HepG2 (cell line): ENCODE data around the gene PTPRF. TPM values are rescaled to one million over a fixed set of nuclear protein-coding genes. Genes with fewer than 3 reads are reported as not detected.
A peak's percentile ranks its signal among the peaks of the same experiment; 100 is the strongest.

Experiments
- ATAC-seq: fragments of 200-7000 bp; cut with Tn5 transposase; 3 replicates; pipeline ENCODE4 v1.9.1; 2020; ENCODE audit warnings: mild to moderate bottlenecking, moderate library complexity
- BruUV-seq: library from RNA; stranded (reverse); fragments of 400-500 nt; replicated peaks from 2 replicates; lab custom pipeline; 2021; lab: Mats Ljungman, UMichigan
- CTCF ChIA-PET: fragments of 300-600 bp; formaldehyde crosslinking; extraction: SDS; loops from one replicate; lab custom pipeline; 2021; ENCODE audit warnings: low total read pairs, inconsistent platforms, low intra/inter-chr PET ratio; lab: Yijun Ruan, JAX
- POLR2A ChIA-PET: fragments of 350-600 bp; sonication (Branson Sonifier 250); formaldehyde crosslinking; loops from one replicate; lab custom pipeline; 2020; ENCODE audit warnings: antibody characterized with exemption, inconsistent platforms; lab: Yijun Ruan, JAX
- DNase-seq: peaks from one replicate; pipeline ENCODE4 v3.0.0-alpha.2; 2015; ENCODE audit warnings: low spot score
- FAIRE-seq: peaks from 3 replicates; lab custom pipeline; 2011; peaks lifted over from hg19 to GRCh38; lab: Jason Lieb, UNC
- H2AFZ ChIP-seq: one replicate; pipeline ENCODE4 v1.6.1; 2011; ENCODE audit warnings: low read length, inconsistent platforms
- H3K27ac ChIP-seq: fragments of 300-600 bp; 3 replicates; pipeline ENCODE4 v1.8.0; 2011; ENCODE audit warnings: mixed run types, mild to moderate bottlenecking, mixed read lengths, low read length, inconsistent platforms; ENCODE audit not compliant: insufficient read depth; ENCODE audit errors: extremely low read length
- H3K27me3 ChIP-seq, 2 experiments: fragments of 200-600 bp in 1 of 2; 2 replicates in 1 of 2; 3 replicates in 1 of 2; pipeline versions ENCODE4 v1.6.0 to v1.8.0; 2011; ENCODE audit warnings: low read length in 2 of 2, mild to moderate bottlenecking in 2 of 2, moderate library complexity in 2 of 2, inconsistent platforms in 1 of 2; ENCODE audit not compliant: insufficient read depth in 2 of 2, control insufficient read depth in 1 of 2
- H3K36me3 ChIP-seq, 2 experiments: fragments of 200-600 bp in 1 of 2; replicated peaks in 1 of 2; 2 replicates in 1 of 2; 3 replicates in 1 of 2; pipeline versions ENCODE4 v1.5.1 to v1.8.0; 2011; ENCODE audit warnings: low read length in 2 of 2, inconsistent platforms in 1 of 2; ENCODE audit not compliant: insufficient read depth in 2 of 2, control insufficient read depth in 1 of 2
- H3K4me1 ChIP-seq: 2 replicates; pipeline ENCODE4 v1.5.1; 2012; ENCODE audit warnings: low read length, inconsistent platforms; ENCODE audit not compliant: insufficient read depth
- H3K4me2 ChIP-seq: 2 replicates; pipeline ENCODE4 v1.6.0; 2011; ENCODE audit warnings: low read depth, low read length, inconsistent platforms
- H3K4me3 ChIP-seq, 3 experiments: fragments of 200-600 bp in 1 of 3; sonication (generic), shearing (Covaris generic) in 1 of 3; replicated peaks in 1 of 3; 2 replicates each; pipeline ENCODE4 v1.5.1; 2011 to 2016; ENCODE audit warnings: low read length in 3 of 3, inconsistent platforms in 2 of 3, low read depth in 2 of 3, mild to moderate bottlenecking in 2 of 3, control low read depth in 1 of 3, mixed read lengths in 1 of 3; ENCODE audit not compliant: insufficient read depth in 1 of 3
- H3K79me2 ChIP-seq: one replicate; pipeline ENCODE4 v1.6.1; 2011; ENCODE audit warnings: low read length, inconsistent platforms; ENCODE audit not compliant: insufficient read depth
- H3K9ac ChIP-seq: 2 replicates; pipeline ENCODE4 v1.6.0; 2011; ENCODE audit warnings: mild to moderate bottlenecking, low read depth, low read length, inconsistent platforms; ENCODE audit not compliant: insufficient read depth
- H3K9me3 ChIP-seq: 2 replicates; pipeline ENCODE4 v1.5.1; 2012; ENCODE audit warnings: mild to moderate bottlenecking, low read length
- H4K20me1 ChIP-seq: 2 replicates; pipeline ENCODE4 v1.6.0; 2011; ENCODE audit warnings: inconsistent platforms, mild to moderate bottlenecking, low read length, moderate library complexity; ENCODE audit not compliant: insufficient read depth
- AKAP8 ChIP-seq: sonication (generic); formaldehyde crosslinking; IDR thresholded peaks from 2 replicates; pipeline ENCODE4 v1.5.1; 2020; ENCODE audit warnings: mild to moderate bottlenecking, missing genetic modification reagents
- ATF7 ChIP-seq, 2 experiments: fragments of 450-650 bp in 1 of 2; sonication (generic) in 1 of 2; formaldehyde crosslinking in 1 of 2; IDR thresholded peaks; 2 replicates each; pipeline versions ENCODE4 v1.4.0 to v1.6.1; 2016 to 2020; ENCODE audit warnings: antibody characterized with exemption in 1 of 2, mild to moderate bottlenecking in 1 of 2, missing genetic modification reagents in 1 of 2
- CCAR2 ChIP-seq: fragments of 200-400 bp; formaldehyde crosslinking; optimal IDR thresholded peaks from 2 replicates; pipeline ENCODE3; 2018; ENCODE audit warnings: low read depth, mild to moderate bottlenecking, low read length, moderate library complexity
- HNF1B ChIP-seq: sonication (generic); formaldehyde crosslinking; IDR thresholded peaks from 2 replicates; pipeline ENCODE4 v1.5.1; 2020; ENCODE audit warnings: mild to moderate bottlenecking, moderate library complexity, missing genetic modification reagents
- HNF4G ChIP-seq, 2 experiments: sonication (generic) in 1 of 2; formaldehyde crosslinking in 1 of 2; IDR thresholded peaks; 2 replicates each; pipeline versions ENCODE4 v1.4.0 to v1.6.1; 2011 to 2020; ENCODE audit warnings: borderline replicate concordance in 2 of 2, low read depth in 2 of 2, mild to moderate bottlenecking in 2 of 2, low read length in 1 of 2, missing genetic modification reagents in 1 of 2, moderate library complexity in 1 of 2
- IRF1 ChIP-seq: sonication (generic); formaldehyde crosslinking; IDR thresholded peaks from 2 replicates; pipeline ENCODE4 v1.4.0; 2020; ENCODE audit warnings: low read depth, mild to moderate bottlenecking, missing genetic modification reagents
- KDM5B ChIP-seq: sonication (generic); formaldehyde crosslinking; IDR thresholded peaks from 2 replicates; pipeline ENCODE4 v1.4.0; 2020; ENCODE audit warnings: missing genetic modification reagents, mild to moderate bottlenecking, borderline replicate concordance
- THYN1 ChIP-seq: sonication (generic); formaldehyde crosslinking; IDR thresholded peaks from 2 replicates; pipeline ENCODE4 v1.8.1; 2023; ENCODE audit warnings: low read depth, mild to moderate bottlenecking, moderate library complexity, missing genetic modification reagents, borderline replicate concordance
- ZNF777 ChIP-seq: sonication (generic); formaldehyde crosslinking; IDR thresholded peaks from 2 replicates; pipeline ENCODE4 v1.4.0; 2020; ENCODE audit warnings: missing genetic modification reagents
- WGBS: methylation state at CpG from one replicate; pipeline ENCODE4 v1.1.6; 2017; ENCODE audit warnings: low lambda C conversion rate; 5-methylcytosine and 5-hydroxymethylcytosine counted together
- in situ Hi-C: cut with HindIII; loops from 2 replicates; pipeline ENCODE4 v1.10.0; 2017; ENCODE audit warnings: low pct_unique_long_range_greater_than_20kb; ENCODE audit not compliant: extremely low pct_ligation_motif_present
- intact Hi-C: fragments of 100-400 bp; cut with micrococcal nuclease; formaldehyde crosslinking; loops from one replicate; pipeline ENCODE4 v1.10.0; 2022; ENCODE audit not compliant: unreplicated experiment
- polyA plus RNA-seq, 8 experiments: library from polyadenylated mRNA; depleted of rRNA in 3 of 8; stranded (reverse) in 7 of 8; unstranded in 1 of 8; fragments of >200 nt; fragmentation: Illumina TruSeq in 4 of 8; extraction: Trizol in 4 of 8; gene quantifications; 2 replicates each; pipeline versions ENCODE4 v1.2.1 to v1.2.3, GENCODE V29; 2011 to 2016; ENCODE audit warnings: low read depth in 4 of 8, missing spikeins in 1 of 8, mixed read lengths in 1 of 8; ENCODE audit not compliant: insufficient read depth in 1 of 8
- total RNA-seq, 5 experiments: library from RNA; depleted of rRNA; stranded (reverse); fragments of >200 nt; fragmentation: Illumina TruSeq; extraction: Trizol; gene quantifications; 2 replicates each; pipeline ENCODE4 v1.2.3, GENCODE V29; 2016; ENCODE audit warnings: low read depth in 1 of 5
- TF ChIP-seq, protein P1 (sequence below): IDR thresholded peaks from 2 replicates; pipeline ENCODE4 v1.6.1; 2012; ENCODE audit warnings: low read length, improper control_type of control experiment
- TF ChIP-seq, protein P2 (sequence below): sonication (generic); formaldehyde crosslinking; IDR thresholded peaks from 2 replicates; pipeline ENCODE4 v1.9.0; 2021; ENCODE audit warnings: missing genetic modification reagents, mild to moderate bottlenecking, borderline replicate concordance

Gene PTPRF
- total and polyA plus RNA-seq, 2 of the 13 experiments (the other 11 are each of a cell fraction or from before 2014, with no cell fraction given) = 55.9 to 167 TPM

GRCh38 chr1:43532716-43533115 is 2.0 kb downstream of the PTPRF start:
- Histone ChIP-seq H4K20me1 (peaks cover 36% of the 10 kb centered on the region), H3K27me3 (no peaks in the 10 kb centered on the region), H3K36me3 (peaks cover 2 to 8% of the 10 kb centered on the region in 2 experiments; a peak in 1 of 5 replicates), H2AFZ (no peak overlapping the region), H3K9me3 (no peaks in the 10 kb centered on the region), H3K9ac (peak overlapping the region; percentile 85), H3K27ac (no peak overlapping the region), H3K79me2 (peaks cover 63% of the 10 kb centered on the region), H3K4me1 (peaks cover 72% of the 10 kb centered on the region), H3K4me3 (peak overlapping the region; percentile 27 to 86 (median 64); a peak in 3 of 6 replicates), H3K4me2 (peak overlapping the region; percentile 91)
- no peak for DNase-seq
- intact Hi-C loops = loop anchor here (5.0 kb wide), 1 partner anchor 120 kb away; the partner anchor contains the start of gene KDM4A
- no peak for ATAC-seq
- ChIA-PET CTCF (no interaction called here), POLR2A (interaction anchor here (1.5 to 8.6 kb wide), 3 partner anchors 10 to 118 kb away, joined by 6 to 87 read pairs (median 22); partner anchors contain the start of gene KDM4A)
- in situ Hi-C loops = no loop called here
- BruUV-seq = no TSS peak
- no peak for FAIRE-seq
- WGBS = 79% methylated on average over 5 of the region's 5 CpGs
- TF ChIP-seq HNF1B (CRISPR knock-in tag) = no peak
- no peak for TF ChIP-seq ZNF777 (CRISPR knock-in tag)
- TF ChIP-seq AKAP8 (CRISPR knock-in tag) = no peak
- no peak for TF ChIP-seq KDM5B (CRISPR knock-in tag)
- no peak for TF ChIP-seq IRF1 (CRISPR knock-in tag)
- no peak for TF ChIP-seq THYN1
- no peak for TF ChIP-seq ATF7 (IDR thresholded peaks at IDR 0.05)
- no peak for TF ChIP-seq ATF7 (CRISPR knock-in tag; IDR thresholded peaks at IDR 0.05)
- TF ChIP-seq, protein P1, sequence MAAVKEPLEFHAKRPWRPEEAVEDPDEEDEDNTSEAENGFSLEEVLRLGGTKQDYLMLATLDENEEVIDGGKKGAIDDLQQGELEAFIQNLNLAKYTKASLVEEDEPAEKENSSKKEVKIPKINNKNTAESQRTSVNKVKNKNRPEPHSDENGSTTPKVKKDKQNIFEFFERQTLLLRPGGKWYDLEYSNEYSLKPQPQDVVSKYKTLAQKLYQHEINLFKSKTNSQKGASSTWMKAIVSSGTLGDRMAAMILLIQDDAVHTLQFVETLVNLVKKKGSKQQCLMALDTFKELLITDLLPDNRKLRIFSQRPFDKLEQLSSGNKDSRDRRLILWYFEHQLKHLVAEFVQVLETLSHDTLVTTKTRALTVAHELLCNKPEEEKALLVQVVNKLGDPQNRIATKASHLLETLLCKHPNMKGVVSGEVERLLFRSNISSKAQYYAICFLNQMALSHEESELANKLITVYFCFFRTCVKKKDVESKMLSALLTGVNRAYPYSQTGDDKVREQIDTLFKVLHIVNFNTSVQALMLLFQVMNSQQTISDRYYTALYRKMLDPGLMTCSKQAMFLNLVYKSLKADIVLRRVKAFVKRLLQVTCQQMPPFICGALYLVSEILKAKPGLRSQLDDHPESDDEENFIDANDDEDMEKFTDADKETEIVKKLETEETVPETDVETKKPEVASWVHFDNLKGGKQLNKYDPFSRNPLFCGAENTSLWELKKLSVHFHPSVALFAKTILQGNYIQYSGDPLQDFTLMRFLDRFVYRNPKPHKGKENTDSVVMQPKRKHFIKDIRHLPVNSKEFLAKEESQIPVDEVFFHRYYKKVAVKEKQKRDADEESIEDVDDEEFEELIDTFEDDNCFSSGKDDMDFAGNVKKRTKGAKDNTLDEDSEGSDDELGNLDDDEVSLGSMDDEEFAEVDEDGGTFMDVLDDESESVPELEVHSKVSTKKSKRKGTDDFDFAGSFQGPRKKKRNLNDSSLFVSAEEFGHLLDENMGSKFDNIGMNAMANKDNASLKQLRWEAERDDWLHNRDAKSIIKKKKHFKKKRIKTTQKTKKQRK = no peak
- no peak for TF ChIP-seq CCAR2
- TF ChIP-seq HNF4G (IDR thresholded peaks at IDR 0.05; ENCODE audit: borderline replicate concordance, low read depth, low read length) = no peak
- no peak for TF ChIP-seq HNF4G (CRISPR knock-in tag; IDR thresholded peaks at IDR 0.05; ENCODE audit: borderline replicate concordance, low read depth)
- TF ChIP-seq, protein P2, sequence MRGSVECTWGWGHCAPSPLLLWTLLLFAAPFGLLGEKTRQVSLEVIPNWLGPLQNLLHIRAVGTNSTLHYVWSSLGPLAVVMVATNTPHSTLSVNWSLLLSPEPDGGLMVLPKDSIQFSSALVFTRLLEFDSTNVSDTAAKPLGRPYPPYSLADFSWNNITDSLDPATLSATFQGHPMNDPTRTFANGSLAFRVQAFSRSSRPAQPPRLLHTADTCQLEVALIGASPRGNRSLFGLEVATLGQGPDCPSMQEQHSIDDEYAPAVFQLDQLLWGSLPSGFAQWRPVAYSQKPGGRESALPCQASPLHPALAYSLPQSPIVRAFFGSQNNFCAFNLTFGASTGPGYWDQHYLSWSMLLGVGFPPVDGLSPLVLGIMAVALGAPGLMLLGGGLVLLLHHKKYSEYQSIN (CRISPR knock-in tag) = no peak
